UCSD-AML1 (cell line): ENCODE results near the gene QKI.
"Not testable (repeated sequence)": the region's sequence is repeated elsewhere in the genome, so short reads cannot be mapped to it uniquely, and the experiment has no call there.

ENCODE experiments used
- DNase-seq: peaks from one replicate; lab custom pipeline; 2025; ENCODE audit not compliant: unreplicated experiment; lab: John Stamatoyannopoulos, UW

Gene QKI

DNA sequence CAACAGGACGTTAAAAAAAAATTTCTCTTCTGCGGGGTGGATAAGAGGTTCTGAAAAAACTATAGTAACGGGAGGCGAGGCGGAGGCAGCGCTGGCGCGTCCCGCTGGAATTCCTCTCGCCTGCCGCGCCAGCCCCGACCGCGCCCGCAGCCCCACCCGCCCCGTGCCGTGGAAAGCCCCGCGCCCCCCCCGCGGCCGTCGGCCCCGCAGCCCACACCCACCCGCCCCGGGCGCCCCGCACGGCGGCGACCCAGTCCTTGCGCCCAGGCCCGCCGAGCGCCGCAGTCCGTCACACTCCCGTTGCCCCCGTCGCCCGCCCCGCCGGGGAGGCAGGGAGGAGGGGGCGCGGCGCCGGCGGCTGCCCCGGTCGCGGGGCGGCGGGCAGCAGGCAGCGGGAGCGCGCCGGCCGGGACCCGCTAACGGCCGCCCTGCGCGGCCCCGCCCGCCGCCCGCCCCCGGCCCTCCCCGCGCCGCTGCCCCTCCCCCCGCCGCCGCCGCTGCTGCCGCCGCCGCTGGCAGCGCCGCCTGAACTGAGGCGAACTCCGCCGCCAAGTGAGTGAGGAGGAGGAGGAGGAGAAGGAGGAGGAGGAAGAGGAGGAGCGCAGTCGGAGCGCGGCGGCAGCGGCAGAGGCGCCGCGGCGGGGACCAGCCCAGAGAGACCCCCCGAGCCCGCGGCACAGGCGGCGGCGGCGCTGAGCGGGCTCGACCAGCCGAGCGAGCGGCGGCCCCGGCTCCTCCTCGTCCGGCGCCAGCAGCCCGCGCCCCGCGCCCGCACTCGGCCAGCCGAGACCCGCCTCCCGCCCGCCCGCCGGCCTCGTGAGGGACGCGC lies at the start of gene QKI:
TSS of gene QKI (plus strand) at position 602 of the 829 bp plus-strand sequence. CDS start 476 bp downstream, outside the sequence.
- peak; percentile 77 for DNase-seq

DNA sequence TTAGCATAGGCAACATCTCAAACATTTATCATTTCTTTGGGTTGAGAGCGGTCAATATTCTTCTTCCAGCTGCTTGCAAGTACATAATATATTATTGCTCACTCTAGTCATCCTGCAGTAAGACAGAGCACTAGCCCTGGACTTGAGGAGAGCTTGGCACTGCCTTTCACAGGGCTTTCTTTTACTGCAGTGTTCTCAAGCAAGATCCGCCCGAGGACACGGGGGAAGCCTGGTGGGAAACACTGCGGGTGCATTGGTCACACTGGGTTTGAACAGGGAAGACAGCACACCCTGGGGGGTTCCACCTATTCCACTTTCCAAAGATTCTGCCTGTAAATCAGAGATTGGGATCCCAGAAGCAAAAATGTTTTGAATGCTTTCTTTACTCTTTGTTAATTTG lies 48.2 kb upstream of the QKI start:
- no peak for DNase-seq

DNA sequence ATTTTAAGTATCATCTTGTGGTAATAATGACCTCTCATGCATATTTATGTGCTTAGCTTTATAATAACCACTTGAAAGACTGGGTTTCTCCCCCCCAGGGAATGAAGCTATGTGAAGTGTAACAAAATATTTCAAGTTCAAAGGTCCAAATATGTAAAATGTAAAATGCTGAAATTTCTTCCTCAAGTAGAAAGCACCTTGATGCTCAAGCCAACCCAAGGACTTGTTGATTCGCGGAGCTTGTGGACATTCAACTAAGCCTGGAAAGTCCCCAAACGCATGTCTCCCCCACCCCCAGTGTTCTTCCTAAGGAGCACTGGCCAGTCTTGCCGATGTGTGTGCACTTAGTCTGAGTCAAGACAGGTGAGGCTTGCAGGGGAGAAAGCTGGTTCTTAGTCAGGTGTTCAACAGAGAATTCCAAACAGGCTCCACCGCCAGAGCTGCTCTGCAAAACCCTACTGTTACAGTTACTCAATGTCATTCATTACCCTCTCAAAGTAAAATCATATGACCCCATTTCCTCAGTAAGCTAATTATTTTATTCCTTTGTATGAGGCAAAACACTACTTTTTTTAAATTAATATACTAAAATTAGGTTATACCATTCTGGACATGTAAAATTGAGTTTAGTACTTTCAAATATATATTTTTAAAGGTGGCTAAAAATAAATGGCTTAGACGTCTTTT lies 46.9 kb upstream of the QKI start:
- no peak for DNase-seq

DNA sequence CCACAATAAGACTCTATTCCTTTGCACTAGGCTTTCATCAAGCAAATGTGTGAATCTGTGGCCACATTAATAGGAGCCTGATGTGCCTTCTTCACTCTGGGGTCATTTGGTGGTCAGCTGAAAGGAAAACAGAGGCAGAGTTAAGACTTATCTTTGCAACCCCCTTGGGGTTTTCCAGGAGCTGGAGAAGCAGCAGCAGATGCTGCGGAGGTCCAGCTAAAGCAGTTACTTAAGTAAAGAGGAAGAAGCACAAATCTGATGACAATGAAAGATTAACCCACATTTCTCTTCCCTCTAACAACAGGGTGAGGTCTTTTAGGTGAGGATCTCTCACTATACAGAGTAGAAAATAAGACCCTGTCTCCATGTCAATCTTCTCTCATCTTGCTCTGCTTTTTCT lies 45.4 kb upstream of the QKI start:
- no peak for DNase-seq

DNA sequence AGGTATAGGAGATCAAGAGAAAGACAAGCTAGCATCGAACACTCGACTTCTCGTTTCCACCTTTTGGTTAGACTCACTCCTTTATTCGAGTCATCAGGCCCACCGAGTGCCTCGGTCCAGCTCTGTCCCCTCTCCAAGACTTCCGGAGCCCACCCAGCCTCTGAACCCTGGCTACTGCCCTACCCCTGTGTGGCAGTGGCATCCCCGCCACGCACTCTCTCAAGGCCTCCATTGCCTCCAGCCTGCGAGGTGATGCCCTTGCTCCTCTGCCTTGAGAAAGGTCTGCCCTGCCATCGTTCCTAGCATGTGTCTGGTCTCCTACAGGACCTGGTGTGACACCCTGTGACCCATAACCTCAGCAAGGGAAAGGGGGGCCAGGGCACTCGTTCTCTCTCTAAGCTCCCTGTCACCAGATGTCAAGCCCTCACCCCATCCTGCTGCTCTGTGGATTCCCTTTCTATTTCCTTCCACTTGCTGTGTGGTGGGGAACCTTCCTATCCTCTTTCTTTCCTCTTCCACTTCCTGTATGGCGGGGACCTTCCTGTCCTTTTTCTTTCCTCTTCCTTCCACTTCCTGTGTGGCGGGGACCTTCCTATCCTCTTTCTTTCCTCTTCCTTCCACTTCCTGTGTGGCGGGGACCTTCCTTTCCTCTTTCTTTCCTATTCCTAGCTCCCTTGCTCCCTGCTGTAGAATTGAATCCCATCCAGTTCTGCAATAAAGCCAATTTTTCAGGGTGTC lies 44.7 kb upstream of the QKI start:
- no peak for DNase-seq

DNA sequence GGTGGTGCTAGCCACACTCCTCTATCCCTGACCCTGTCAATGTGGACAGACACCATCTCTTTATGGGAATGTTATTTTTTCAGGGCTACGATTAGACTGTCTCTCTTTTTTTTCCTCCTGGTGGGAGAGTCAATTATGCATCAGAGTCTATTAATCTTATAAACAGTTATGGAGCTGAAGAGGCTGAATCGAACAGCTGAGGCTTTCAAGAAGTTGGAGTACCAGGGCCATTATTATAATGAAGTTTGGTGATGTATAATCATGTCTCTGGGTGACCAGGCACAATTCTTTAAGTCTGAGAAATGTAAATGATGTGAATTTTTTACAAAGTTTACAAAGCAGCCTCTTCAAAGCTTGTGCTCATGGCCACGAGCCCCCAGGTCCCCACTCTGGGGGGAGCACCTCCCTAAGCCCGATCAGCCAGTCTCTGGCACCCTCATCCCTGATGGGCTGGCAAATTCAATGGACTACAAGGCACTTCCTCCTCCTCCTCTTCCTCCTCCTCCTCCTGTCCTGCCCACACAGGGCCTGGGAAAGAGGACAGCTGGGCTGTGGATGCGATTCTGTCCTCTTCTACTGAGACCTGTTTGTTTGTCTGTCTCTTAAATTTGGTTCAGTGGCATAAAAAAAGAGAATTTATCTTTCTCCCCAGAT lies 43.9 kb upstream of the QKI start:
- DNase-seq, result no peak

DNA sequence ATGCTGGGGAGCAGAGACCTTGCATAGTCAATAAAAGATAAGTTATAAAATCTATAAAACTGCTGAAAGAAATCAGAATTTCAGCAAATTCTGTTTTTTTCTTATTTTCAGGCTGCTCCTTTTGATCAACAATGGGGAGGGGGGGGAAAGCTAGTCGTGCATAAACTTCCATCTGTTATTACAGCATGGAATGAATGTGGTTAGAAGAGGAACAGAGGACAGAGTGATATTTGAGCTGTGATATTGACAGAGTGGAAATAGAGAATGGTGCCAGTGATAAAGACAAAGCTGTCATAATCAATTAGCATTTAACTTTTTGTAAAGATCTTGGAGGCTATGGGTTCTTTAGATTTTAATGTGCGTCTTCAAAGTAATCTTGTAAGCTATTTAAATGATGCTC lies 43.4 kb upstream of the QKI start:
- no peak for DNase-seq

DNA sequence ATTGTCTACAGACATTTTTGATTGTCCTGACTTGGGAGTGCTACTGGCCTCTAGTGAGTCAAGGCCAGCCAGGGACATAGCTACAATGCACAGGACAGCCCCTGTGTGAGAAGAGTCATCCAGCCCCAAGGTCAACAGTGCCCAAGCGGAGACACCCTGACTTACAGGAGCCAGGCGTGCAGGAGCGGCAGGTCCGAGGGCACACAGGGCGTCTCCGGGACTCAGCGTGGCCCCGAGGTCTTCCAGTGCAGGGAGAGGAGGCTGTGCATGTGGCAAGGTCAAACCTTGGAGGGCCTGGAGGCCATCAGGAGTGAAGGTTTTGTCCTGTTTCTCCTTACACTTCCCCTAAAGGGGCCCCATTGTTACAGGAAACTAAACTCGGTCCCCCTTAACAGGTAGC lies 41.3 kb upstream of the QKI start:
- no peak for DNase-seq

DNA sequence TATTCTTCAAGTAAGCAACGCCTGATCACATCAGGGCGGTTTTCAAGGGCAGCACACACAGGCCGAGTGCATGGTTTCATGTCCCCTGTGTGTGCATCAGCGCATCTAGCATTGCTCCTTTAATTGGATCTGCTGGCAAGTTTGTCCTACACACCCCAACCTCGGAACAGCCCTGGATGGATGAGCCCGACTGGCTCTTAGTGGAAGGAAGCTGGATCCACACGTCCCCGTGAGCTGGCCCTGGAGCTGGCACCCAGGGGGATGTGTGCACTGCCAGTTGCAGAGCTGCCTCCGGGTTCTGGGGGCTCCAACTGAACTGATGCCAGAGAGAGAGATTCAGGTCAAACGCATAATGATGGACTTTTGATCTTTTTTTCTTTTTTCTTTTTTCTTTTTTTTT lies 39.2 kb upstream of the QKI start:
- no peak for DNase-seq

DNA sequence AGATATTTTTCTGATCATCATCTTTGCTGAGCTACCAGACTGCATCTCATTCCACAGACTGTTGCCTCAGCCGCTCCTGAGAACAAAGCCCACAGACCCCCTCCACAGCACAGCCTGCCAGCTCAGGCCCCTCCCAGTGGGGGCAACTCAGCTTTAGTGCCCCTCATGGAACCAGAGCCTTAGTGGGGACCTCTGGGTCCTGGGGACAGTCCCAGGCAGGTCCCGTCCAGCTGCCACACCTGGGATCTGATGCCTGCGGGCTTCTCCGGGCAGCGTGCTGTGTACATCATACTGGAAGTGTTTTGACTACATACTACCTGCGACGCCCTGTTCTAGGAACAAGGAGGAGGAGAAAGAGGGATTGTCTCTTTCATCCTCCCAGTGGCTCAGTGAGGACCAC lies 38.3 kb upstream of the QKI start:
- no peak for DNase-seq

DNA sequence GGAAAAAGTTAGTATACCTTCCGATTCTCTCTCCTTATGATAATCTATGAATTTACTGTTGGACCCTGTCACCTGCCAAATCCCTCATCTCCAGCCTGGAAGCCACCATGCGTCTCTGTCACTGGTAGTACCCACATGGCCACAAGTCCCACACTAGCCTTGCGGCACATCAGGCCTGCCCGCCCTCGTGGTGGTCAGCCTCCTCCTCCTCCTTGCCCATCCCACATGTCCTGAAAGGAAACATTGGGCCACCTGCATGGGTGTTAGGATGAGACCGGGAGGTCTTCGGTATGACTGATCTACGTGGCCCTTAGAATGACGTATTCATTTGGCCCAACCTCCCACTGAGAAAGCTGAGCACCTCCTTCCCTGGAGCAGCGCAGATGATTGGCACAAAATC lies 37.0 kb upstream of the QKI start:
- DNase-seq, result no peak

DNA sequence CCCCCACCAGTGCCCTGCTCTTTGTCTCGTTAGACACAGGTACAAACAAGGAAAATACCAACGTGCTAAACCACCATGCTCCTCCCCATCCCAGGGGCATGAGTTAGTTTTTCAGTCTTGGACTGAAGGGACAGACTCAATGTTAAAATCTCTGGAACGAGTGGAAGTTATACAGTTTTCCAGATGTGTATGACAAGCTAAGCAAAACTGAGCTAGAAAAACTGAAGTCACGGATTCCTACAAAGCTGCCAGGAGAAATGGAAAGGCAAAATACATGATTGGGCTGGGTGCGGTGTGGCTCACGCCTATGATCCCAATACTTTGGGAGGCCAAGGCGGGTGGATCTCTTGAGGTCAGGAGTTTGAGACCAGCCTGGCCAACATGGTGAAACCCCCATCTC lies 34.3 kb upstream of the QKI start:
- no peak for DNase-seq

DNA sequence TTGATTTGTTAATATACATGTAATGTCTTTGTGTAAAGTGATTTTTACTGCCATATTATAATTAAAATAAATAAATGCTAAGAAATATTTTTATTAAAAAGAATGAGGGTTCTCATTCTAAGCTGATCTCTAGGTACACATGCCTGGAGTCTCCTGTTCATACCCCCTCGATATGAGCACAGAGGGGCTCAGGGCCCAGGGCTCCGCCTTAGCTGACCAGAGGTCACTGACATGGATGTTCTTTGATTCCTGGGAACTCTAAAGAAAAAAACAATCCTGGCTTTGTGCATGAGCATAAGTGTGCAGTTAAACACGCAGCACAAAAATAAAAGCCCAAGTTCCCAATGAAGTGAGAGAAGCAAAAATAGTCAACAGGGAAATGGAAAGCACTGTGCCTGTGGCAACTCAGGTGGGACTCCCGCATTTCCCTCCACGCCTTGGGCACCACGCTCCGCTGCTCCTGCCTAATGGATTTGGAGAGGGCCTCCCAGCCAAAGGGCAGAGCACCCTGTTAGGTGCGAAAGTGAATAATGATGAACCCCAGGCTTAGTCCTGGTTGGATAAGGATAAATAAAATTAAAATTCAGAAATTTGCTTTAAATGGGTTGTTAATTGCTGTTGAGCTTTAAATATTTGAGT lies 33.3 kb upstream of the QKI start:
- no peak for DNase-seq

DNA sequence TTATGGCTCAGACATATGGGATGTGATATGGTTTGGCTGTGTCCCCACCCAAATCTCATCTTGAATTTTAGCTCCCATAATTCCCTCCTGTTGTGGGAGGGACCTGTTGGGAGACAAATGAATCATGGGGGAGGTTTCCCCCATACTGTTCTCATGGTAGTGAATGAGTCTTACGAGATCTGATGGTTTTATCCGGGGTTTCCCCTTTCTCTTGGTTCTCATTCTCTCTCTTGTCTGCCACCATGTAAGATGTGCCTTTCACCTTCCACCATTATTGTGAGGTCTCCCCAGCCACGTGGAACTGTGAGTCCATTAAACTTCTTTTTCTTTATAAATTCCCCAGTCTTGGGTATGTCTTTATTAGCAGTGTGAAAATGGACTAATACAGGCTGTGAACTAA lies 31.1 kb upstream of the QKI start:
- DNase-seq, result not testable (repeated sequence)

DNA sequence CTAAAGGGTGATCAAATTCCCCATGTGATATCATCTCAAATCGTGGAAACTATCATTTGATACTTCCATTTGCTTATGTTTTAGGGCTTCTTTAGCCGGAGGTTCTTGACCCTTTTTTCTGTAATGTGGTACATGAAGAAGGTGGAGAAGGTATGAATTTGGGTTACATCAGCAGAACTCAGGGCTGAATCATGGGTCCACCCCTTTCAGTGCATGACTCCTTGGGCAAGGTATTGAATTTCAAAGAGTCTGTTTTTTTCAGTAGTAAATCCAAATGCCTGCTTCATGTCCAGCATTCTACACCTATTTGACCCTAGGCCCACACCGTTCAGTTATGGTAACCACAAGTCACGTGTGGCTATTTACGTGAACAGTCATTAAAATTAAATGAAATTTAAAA lies 30.6 kb upstream of the QKI start:
- DNase-seq, result no peak

DNA sequence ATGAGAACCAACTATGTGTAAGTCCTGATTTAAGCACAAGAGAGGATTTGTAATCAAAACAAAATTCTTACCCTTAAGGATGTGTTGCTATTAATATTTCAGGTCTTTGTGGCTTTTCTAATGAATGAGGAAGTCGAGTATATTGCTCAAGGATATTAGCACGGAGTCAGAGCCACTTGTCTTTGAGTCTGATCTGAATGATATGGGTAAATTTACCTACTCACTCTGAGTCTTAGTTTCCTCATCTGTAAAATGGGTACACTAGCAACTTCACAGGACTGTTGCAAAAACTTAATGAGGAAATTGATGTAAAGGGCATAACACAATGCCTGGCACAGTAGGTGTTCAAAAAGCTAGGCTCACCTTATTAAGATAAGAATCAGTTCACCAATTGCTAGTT lies 30.0 kb upstream of the QKI start:
- DNase-seq, result no peak

DNA sequence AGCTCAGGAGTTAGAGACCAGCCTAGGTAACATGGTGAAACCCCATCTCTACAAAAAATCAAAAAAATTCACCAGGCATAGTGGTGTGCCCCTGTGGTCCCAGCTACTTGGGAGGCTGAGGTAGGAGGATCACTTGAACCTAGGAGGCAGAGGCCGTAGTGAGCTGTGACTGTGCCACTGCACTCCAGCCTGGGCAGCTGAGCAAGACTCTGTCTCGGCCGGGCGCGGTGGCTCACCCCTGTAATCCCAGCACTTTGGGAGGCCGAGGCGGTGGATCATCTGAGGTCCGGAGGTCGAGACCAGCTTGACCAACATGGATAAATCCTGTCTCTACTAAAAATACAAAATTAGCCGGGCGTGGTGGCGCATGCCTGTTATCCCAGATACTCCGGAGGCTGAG lies 29.0 kb upstream of the QKI start:
- DNase-seq, result not testable (repeated sequence)

DNA sequence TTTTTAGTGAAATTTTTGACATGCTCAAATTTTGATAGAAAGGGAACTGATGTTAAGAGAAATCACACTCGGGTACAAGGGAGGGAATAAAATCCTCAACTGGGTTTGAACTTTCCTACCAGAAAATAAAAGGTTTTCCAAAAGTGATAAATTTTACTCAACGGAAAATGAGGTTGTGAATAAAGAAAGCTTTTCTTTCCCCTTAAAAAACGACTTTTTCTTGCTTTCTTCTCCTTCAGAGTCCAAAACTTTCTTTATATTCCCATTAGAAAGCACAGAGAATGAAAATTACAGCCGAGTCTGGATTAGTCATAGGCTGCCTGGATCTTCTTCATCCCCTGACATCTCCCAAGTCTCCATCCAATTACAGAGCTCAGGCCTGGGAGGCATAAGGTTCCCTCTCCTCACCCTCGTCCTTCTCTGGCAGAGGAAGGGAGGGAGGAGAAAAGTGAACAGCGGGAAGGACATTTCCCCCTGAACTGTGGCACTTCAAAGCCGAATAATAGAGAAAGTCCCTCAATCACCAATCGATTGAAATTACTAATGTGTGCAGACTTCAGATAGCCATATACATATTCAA lies 28.1 kb upstream of the QKI start:
- DNase-seq, result no peak

DNA sequence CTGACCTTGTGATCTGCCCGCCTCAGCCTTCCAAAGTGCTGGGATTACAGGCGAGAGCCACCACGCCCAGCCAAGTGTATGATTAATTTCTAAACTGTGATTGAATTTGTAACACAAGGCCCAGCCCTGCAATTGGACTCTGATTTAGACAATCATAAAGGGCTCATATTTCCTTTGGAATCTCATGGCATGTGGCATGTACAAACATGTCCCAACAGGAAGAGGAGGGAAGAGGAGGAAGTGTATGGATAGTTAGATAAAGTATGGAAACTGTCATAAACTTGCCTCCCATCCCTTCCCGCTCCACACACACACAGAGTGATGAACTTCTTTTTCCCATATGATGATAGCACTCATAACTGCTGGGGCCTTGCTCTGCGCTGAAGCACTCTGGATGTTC lies 27.2 kb upstream of the QKI start:
- DNase-seq, result no peak

DNA sequence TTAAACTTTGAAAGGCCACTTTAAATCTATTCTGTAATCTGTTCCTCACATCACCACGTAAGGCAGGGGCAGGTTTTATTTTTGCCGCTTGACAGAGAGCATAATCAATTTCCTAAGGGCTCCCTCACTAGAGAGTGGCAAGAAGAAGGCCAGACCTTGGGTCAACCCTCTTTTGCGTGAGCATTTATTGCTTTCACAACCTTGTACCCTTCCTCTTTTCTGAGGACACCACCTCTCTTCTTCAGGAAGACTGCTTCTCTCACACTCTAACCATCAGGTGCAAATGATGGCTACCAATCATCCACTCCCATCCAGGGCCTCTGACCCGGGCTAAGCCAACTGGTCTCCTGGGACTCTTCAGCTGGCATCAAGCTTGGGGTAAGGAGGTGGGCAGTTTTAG lies 25.2 kb upstream of the QKI start:
- DNase-seq, result no peak

DNA sequence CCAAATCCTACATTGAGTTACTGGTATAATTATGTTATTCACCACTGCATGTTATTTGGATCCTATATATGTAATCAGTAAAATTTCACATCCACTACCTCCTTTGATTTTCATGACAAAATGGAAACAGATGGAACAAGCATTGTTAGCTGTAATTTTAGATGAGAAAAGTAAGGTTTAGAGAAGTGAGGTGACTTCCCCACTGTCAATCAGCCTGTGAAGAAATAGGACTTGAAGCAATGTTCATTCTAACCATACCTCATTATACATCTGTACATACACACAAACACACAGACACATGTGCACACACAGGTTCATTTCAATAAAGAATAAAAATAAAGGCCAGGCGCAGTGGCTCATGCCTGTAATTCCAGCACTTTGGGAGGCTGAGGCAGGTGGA lies 23.7 kb upstream of the QKI start:
- no peak for DNase-seq
